ENCODE results near the gene MBP. TPM values are rescaled to one million over a fixed set of nuclear protein-coding genes. Genes with fewer than 3 reads are reported as not detected.
"Not testable (repeated sequence)": the region's sequence is repeated elsewhere in the genome, so short reads cannot be mapped to it uniquely, and the experiment has no call there.

The MBP gene
- total RNA-seq, 1 experiment from 2014 or later = 15.6 TPM

DNA sequence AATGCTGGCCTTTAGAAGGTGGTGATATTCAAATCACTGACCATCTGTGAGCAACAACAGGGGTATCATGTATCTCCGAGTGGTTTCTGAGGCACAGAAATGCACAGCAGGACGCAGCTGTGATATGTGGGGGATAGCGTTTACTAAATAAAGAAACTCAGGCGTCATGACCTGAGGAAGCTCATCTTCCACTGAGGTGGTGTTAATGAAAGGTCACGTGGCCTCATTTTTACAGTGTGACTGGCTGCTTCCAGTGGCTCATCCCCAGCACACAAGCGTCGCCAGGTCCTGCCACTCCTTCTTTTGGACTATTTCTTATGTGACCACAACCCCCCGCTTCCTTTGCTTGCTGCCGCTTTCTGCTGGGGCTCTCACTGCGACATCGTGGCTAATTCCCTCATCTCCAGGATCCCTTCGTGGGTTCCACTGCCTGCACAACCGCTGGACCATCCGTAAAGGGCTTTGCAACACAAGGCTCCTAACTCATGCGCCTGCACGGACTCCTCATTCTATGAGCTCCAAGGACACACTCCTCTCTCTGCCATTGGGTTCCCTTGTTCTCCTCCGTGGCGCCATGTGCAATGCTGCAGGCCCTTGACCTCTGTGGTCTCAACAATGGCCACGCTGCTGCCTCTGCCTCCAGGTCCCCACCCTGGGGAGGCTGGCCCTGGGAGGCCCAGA lies 109.3 kb downstream of the MBP start:
- no peak for DNase-seq (ENCODE audit: low read depth)

DNA sequence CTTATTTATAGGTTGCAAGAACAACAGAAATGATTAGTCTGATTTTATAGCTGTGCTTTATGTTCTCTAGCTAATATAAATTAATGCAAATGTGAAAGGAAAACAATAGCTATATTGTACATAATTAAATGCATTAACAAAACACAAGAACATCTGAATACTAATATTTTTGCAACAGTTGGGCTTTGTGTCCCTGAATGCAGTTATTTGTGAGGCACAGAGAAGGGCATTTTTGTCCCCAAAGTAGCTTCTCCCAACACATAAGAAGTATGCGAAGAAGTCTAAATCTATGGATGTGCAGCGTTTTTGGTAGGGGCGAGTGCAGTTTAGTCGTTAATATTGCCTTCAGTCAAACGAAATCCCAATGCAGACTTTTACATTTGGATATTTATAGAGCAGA lies 110.0 kb downstream of the MBP start:
- no peak for DNase-seq (ENCODE audit: low read depth)

DNA sequence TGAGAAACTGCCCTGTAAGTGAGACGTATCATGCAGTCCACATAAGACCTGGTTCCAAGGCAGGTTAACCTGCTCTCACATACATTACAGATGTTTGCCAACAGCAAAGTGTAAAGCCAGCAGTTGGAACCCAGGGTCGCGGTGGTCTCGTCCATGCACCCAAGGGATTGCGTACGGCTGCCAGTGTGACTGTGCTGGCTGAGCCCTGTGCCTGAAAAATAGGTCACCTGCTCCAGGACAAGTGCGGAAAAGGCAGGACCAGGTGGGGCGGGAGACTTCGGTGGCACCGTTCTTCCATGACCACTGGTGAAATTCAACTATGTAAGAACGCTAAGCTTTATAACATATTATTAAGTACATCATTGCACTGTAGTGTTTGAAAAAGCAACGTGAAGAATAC lies 110.5 kb downstream of the MBP start:
- no peak for DNase-seq (ENCODE audit: low read depth)

DNA sequence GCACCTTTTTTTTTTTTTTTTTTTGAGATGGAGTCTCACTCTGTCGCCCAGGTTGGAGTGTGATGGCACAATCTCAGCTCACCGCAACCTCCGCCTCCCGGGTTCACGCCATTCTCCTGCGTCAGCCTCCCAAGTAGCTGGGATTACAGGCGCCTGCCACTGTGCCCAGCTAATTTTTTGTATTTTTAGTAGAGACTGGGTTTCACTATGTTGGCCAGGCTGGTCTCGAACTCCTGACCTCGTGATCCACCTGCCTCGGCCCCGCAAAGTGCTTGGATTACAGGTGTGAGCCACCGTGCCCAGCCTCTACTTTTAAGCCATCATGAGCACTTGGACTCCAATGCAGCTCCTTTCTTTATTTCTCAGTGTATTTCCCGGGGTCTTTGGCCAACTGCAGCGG lies 111.1 kb downstream of the MBP start:
- DNase-seq (ENCODE audit: low read depth) = not testable (repeated sequence)

DNA sequence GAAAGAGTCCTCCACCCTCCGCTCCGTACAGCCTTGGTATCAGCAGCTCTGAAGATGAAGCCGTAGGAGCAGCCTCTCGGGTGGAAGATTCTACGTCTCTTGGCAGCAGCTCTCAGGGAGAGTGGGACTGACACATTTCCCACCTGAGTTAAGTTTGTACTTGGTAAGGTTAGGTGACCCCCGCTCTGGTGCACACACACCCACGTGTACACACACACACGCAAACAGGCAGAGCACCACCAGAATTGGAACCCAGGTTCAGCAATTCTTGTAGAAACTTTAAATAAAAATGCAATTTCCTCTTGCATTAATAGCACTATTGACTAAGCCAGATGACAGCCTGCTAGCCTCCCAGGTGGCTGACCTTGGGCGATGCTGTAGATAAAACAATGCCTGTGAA lies 111.5 kb downstream of the MBP start:
- no peak for DNase-seq (ENCODE audit: low read depth)

DNA sequence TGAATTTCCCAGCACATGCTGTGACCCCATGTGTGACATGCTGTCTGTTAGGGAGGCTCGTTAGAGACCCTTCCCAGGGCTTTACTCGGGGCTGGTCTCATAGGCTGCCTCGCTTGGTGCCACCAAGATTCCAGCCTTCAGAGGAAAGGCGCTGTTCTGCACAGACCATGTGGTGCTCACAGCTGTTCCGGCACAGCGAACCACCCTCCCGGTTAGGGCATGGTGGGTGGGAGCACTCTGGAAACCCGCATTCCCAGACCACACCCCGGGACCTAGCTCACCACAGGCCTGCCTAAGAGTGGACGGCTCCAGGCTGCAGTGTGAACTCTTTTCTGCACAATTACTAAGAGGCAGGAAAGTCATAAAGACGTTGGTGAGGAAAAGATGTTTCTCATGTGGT lies 112.0 kb downstream of the MBP start:
- DNase-seq (ENCODE audit: low read depth) = no peak

DNA sequence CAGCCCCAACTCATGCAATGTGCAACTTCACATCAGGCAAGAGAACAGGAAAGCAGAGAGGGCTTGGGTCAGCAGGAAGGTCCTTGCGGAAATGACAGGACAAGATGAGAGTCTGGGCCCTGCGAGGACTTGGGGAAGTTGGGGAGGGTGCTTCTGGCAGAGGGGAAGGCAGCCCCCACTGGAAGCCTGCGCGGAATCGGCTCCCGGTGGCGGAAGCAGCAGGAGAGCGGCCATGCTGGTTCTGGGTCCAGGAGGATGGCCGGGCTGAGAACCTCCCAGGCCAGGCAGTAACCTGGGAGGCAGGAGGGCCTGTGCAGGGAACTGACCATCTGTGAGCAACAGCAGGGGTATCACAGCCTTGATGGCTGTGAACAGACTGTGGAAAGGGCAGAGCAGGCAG lies 112.9 kb downstream of the MBP start:
- no peak for DNase-seq (ENCODE audit: low read depth)

DNA sequence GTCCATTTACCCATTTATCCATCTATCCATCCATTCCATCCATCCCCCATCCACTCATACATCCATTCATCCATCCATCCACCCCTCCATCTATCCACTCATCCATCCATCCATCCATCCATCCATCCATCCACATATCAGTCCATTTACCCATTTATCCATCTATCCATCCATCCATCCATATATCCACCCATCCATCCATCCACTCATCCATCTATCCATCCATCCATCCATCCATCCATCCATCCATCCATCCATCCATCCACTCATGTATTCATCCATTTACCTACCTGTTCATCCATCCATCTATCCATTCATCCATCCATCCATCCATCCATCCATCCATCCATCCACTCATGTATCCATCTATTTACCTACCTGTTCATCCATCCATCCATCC lies 113.9 kb downstream of the MBP start:
- DNase-seq (ENCODE audit: low read depth) = not testable (repeated sequence)

DNA sequence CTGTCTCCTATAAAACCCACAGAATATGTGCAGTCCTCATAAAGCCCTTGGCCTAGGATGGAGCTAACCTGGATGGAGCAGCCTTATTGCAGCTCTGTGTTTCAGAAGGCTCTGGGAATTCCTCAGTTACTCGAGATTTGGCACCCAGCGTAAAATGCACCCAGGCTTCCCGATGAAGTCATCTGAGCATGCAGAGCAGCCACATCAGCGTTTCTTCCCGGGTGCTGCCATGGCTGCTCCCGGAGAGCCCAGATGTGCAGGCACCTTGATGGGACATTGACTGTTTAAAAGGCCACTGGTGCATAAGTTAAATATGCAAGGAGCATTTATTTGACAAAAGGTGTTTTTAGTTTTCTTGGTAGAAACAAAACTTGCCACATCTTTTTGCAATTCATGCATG lies 115.2 kb downstream of the MBP start:
- DNase-seq (ENCODE audit: low read depth) = no peak

DNA sequence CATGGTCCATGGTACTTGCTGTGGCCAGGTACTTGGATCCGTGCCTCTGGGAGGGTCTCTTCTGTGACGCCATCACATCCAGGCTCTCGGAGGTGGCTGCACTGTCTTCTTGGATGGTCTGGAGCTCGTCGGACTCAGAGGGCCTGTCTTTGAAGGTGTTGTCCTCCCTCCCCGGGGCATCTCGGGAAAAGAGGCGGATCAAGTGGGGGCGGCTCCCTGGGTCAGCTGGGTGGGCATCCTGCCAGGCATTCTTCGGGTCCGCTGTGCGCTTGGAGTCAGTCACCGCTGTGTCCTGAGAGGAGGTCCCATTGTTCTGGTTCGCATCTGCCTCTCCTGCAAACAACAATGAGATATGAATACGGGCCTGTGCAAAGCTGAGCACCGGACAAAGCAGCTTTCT lies 115.6 kb downstream of the MBP start:
- DNase-seq (ENCODE audit: low read depth) = peak; percentile 11

DNA sequence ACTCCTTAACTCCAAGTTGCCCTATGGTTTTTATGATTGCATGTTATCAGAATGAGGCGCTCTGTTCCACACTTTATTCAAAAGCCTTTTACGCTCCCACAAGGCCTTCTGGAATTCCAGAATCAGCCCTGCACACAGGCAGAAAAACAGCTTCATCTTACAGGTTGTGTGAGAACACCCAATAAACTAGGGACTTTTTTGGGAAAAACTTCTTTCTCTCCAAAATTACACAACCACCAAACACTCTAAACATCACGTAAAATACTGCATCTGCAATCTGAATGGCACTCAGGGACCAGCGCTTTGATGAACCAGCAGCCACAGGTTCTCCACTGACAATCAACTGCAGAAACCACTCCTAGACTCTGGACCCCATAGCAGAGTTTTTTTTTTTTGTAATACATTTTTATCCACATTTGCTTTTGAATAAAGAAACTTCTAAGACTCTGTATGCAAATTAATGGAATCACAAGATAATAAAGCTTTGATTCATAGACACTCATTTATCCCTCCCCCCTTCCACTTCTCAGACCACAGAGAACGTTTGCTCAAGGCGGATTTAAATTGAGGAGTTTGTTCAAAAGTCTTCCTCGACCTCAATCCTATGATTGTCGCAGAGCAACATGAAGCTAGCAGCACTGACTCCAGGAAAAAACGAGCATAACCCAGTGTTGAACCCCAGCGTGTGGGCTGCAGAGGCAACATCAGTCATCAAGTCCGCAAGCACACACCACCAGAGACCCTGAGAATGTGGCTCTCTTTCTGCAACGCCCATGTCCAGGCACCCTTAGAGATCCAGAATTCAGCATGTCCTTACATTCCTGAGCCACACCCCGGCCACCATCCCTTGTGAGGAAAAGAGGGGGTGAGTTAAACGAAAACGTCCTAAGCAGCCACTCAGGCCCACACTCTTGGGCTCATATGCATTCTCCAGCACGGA lies 116.5 kb downstream of the MBP start:
- DNase-seq (ENCODE audit: low read depth) = no peak

DNA sequence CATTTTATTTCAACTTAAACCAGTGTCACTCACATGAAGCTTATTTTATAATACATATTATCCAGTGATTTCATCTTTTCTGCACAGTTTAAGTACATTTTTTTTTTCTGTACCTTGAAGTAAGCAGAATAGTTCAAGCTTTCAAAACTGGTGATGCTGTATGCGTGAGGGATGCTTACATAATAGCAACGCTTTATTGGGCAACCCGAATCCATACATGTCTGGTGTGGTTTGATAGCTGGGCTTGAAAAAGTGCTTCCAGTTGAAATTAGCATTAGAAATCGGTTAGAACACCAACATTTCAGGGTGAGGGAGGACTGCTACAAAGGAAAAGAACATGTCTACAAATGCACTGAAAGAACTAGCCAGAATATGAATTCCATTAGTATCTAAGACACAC lies 117.4 kb downstream of the MBP start:
- DNase-seq (ENCODE audit: low read depth) = no peak

DNA sequence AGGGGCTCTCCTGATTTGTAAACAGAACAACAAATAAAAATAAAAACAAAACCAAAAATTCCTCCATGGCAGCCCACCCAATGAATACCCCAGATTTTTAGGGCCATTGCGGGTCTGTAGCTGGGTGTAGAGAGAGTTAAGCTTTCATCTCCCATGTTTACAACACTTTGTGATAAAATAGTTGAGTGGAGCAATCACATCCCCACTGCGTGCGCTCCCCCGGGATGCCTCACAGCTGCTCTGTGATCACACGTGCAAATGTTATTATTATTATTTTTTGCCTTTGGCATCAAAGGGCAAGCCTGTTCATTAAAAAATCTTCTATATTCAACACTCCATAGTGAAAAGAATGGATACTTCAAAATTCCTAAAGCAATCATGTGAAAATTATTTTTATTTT lies 118.0 kb downstream of the MBP start:
- DNase-seq (ENCODE audit: low read depth) = no peak

DNA sequence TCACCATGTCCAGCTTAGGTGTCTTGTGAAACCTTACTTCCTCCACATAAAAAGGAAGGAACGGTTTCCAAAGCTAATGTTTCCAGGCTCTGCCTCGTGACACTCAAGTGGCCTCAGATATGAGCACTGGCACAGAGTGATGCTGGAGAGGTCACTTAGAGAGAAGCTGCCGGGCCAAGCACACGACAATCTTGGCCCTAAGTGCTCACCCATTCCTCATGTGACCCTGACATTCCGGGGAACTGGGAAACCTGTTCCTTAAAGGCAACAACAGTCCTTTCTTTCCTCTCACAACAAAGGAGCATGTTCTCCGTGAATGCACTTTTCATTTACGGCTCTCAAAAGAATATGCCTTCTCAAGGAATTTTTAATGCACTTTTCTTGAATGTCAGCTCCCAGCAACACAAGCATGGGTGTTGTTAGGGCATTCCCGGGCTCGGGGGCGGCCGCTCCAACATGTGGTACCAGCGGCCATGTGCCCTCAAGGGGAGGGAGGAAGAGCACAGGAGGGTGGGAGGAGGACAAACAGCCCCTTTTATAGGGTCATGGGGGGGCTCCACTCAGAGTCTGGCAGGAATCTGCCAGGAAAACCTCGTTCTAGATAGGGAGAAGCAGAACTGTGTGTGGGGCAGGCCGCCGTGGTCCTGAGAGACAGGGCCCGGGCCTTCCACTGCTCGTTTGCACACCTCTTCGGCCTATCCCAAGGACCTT lies 118.6 kb downstream of the MBP start:
- DNase-seq (ENCODE audit: low read depth) = no peak

DNA sequence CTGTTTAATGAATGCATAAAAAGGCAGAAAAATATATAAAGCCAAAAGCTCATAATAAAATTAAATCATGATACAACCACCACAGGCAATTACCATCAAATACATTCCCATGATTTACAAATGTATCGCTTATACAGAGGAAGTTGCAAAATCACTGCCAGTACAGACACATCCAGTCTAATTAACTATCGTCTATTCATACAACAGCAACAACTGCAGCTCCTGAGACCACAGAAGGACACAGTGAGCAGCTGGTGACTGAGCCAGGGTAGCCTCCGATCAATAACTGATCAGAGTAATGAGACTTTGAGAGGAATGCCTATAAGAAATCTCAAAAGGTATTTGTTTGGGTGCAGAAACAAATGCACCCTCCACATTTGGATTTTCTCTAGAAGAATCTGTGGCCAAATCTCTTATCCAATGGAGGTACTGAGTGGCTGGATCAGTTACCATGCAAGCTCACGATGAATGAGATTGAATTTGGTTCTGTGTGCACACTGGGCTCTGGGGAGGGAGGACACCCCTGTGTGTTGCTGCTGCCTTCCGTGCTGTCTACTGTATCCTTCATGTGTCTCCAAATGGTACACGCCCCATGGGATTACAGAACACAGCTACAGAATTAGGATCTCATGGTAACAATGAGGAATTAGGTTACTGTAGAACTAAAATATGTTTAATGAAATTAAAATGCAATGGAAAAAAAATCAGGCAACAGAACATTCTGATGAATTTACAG lies 119.6 kb downstream of the MBP start:
- DNase-seq (ENCODE audit: low read depth) = no peak

DNA sequence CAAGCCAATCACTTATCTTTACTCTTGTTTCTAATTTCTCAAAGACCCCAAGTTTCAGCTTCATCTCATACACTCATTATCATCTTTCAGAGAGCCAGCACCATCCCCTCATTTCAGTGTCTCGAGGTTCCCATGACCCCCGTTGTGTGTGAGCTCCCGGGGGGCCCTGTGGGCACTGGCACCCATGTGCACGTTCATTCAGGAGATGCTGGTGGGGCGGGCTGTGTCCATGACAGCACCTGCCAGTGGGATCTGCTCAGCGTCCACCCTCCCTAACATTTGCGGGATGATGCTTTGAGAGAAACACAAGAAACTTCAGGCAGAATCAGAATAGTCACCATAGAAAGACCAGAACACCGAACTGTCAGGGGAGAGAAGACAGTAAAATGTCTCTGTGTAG lies 120.5 kb downstream of the MBP start:
- no peak for DNase-seq (ENCODE audit: low read depth)

DNA sequence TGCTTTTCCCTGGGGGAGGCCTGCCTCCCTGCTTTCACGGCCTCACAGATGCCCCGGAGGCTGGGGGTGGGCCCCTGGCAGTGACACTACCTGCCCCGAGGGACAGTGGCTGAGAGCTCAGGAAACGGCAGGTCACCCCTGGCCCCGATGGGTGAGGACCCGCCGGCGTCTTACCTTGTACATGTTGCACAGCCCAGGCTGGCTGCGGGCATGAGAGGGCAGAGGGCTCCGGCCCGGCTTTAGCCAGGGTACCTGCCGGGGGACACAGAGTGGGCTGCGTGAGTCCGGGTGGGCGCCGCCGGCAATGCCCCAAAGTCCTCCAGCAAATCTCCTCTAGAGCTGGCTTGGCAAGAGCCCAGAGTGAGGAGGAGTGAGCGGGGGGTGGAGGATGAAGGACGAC lies 122.9 kb downstream of the MBP start:
- no peak for DNase-seq (ENCODE audit: low read depth)

DNA sequence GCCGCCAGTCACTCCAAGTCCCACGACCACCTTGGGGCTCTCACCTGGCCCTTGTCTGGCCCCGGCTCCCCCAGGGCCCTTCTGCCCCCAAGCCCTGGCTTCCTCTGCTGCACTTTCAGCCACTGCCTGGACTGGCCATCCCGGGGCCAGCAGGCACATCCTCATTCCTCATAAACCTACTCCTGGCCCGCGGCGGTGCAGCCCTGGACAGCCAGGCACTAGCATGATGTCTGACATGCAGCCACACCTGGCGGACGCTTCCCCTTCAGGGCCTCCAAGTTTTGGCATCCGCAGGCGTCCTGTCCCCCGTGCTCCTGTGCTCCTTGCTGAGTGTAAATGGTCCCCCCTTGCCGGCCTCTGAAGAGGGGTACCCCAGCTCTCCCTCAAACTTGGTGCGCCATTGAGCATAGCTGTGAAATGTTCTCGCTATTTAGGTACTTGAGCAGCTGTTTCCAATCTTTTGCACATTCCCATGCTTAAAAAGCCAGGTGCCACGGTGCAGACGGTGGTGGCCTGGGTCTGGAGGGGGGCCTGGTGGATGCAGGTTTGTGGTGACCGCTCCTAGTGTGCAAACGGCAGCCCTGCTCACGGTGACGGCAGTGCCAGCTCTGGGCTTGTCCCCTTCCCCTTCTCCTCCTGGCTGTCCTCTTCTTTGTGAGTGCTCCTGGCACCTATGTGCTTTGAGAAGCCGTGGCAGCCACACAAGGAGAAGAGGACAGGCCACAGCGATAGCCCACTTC lies 123.8 kb downstream of the MBP start:
- DNase-seq (ENCODE audit: low read depth) = no peak

DNA sequence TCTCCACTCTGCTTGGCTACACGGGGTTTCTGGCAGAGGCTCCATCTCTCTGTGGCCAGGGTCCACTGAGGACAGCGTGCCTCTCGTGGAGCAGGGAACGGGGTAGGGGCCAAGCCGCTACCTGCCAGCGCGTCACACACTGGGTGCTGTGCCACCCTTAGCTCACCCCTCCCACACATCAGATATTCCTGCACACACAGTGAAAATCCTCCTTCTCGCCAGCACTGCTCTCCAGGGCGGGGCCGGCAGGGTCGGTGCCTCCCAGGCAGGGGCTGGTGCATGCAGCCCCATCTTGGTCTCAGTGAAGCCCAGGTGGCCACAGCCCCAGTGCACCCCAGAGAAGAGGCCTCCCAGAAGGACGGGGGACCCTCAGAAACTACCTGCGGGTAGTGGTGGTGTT lies 124.6 kb downstream of the MBP start:
- DNase-seq (ENCODE audit: low read depth) = no peak

DNA sequence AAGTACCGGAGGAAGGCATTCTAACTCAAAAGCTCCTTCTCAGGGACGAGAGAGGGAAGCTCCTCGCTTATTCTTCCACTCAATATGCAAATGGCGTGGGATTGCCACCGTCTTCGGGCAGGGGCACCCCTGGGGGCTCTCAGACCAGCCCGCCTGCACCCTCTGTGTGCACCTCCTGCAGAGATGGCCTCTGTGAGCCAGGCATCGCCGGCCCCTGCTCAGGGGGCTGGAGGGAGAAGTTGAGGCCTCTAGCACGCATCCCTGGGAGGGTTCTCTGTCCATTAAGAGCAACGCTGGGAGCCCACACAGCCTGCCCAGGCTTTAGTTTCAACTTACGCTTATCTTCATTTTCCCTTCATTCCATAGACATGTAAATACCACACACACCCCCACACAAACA lies 125.3 kb downstream of the MBP start:
- DNase-seq (ENCODE audit: low read depth) = no peak
